Dedifferentiated amniotic fluid mesenchymal stem cell (primary cell): Measurements from ENCODE around the gene KAT6B.

Experiments used
- DNase-seq: peaks from one replicate; pipeline ENCODE4 v3.0.0-alpha.2; 2016; ENCODE audit errors: extremely low spot score

The KAT6B gene

GRCh38 chr10:75014516-75015230, 188.3 kb downstream of the KAT6B start:
- DNase-seq, result no peak

DNA sequence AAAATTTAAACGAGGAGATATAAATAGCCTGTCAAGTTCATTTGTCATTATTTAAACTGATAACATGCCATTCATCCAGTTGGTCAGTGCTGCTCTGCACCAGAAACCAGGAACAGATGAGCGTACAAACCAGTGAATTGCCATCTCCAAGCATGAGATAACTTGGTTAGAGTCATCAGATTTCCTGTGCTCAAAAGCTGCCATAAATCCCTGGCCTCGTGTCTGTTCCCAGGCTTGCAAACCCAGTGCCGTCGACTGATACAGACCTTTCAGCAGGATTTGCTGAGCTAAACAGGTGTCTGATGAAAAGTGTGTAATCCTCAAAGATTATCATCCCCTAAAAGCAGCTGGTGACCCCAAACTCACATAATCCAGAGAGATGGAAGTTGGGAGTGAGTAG, 189.0 kb downstream of the KAT6B start:
- DNase-seq, result no peak

- no peak for DNase-seq
Measured at GRCh38 chr10:75016325-75016724, 189.9 kb downstream of the KAT6B start.

DNA sequence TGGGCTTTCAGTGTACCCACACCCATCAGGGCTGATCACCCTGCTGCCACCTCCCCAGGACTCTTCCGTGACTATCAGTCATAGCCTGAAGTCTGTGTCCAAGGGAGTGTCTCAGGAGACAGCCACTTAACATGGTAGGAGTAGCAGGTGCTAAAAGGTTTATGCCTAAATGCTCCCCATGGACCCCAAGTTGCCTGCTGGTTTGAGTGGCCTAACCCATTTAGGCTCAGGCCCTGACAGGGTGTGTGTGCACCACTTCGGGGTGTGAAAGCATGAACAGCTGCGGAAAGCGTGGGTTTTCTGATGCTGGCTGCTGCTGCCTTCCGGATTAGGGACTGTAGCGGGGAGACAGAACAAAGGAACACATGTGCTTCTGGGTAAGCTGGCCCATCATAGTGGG, 191.9 kb downstream of the KAT6B start:
- no peak for DNase-seq

GRCh38 chr10:75018686-75019307, 192.4 kb downstream of the KAT6B start:
- no peak for DNase-seq

GRCh38 chr10:75019370-75019769, 193.0 kb downstream of the KAT6B start:
- peak; percentile 20 for DNase-seq

GRCh38 chr10:75020168-75020567, 193.8 kb downstream of the KAT6B start:
- DNase-seq, result no peak

- DNase-seq, result no peak
Measured at GRCh38 chr10:75021379-75022249, 195.2 kb downstream of the KAT6B start.

DNA sequence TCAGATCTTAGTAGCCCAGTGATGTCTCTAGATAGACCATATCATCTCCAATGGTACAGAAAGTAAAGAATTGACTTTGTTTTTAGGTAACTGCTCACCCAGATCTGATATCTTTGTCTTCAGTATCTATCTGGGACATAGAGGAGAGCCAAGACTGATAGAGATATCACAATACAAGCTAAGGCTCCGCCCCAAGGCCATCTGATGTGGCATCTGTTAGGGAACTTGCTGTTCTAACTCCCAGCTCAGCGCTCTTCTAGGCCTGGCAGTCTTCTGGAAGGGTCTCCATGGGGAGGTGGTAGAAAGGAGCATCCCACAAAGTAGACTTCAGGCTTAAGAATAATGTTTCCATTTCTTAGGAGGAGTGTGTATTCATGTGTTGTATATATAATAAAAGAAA, 196.7 kb downstream of the KAT6B start:
- no peak for DNase-seq

DNA sequence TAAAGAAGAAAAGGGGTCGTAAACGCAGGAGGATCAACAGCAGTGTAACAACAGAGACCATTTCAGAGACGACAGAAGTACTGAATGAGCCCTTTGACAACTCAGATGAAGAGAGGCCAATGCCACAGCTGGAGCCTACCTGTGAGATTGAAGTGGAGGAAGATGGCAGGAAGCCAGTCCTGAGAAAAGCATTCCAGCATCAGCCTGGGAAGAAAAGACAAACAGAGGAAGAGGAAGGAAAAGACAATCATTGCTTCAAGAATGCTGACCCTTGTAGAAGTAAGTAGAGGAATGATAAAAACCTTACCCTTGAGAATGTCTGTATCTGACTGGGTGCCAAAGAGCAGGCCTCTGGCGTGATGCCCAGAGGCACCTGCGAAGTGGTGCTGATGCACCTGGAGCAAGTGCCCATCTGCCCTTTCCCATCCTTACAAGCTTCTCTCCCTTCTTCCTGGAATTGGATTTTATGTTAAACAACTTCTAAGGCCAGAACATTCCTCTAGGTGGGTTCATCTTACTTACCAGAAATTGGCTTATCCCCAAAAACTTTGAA, 198.6 kb downstream of the KAT6B start:
- no peak for DNase-seq

GRCh38 chr10:75028049-75028448, 201.6 kb downstream of the KAT6B start:
- no peak for DNase-seq

GRCh38 chr10:75028748-75029147, 202.3 kb downstream of the KAT6B start:
- DNase-seq, result no peak

DNA sequence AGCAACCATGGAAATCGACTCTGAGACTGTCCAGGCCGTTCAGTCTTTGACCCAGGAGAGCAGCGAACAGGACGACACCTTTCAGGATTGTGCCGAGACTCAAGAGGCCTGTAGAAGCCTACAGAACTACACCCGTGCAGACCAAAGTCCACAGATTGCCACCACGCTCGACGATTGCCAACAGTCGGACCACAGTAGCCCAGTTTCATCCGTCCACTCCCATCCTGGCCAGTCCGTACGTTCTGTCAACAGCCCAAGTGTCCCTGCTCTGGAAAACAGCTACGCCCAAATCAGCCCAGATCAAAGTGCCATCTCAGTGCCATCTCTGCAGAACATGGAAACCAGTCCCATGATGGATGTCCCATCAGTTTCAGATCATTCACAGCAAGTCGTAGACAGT, 203.0 kb downstream of the KAT6B start:
- no peak for DNase-seq

- DNase-seq, result no peak
Measured at GRCh38 chr10:75029857-75030256, 203.5 kb downstream of the KAT6B start.

- no peak for DNase-seq
Measured at GRCh38 chr10:75030371-75030770, 204.0 kb downstream of the KAT6B start.

DNA sequence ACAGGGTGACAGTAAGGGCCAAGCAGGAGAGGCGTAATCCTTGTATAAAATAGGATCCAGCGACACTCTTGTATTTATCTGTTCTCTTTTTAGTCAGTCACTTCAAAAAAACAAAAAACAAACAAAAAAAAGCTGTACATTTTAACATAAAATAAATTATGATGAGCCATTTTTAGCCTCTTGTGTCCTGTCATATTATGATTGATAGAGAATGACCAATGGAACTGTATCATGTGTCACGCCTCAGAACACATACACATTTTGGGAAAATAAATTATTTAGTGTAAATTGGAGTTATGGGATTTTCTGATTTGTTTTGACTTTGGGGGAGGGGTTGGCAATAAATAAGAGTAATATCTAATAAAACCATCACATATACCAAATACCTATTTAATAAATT, 205.7 kb downstream of the KAT6B start:
- no peak for DNase-seq

GRCh38 chr10:75032813-75033212, 206.4 kb downstream of the KAT6B start:
- DNase-seq, result no peak

DNA sequence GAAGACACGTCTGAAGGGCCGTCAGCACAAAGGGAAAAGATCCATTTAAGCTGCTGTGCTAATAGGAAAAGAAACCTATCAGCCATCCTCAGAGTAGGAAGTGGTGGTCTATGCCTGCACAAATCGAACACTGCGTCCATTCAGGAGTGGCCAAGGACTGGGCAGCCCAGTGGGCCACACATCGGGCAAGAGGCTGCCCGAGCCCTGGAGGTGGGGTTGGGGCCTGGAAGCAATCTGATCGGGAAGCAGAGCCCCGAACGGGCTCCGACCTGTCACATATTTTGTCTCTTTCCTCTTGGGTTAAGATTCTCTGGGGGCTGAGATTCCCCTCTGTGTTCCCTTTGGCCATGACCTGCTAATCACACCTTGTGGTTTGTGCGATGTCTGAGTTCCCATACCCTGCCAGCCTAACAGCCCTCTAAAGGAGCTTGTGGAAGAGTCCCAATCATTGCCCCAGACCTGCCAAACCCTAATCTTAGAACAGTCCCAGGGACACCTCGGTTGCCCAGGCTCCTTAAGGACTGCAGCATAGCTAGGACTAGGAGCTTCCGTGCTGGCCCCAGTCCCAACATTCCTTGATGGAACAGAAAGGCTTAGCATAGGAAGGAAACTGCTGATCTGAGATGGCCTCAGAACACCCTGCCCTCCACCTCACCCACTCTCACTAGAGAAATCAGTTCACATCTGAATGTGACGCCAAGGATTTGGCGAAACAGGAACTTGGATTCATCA, 207.2 kb downstream of the KAT6B start:
- DNase-seq, result no peak

DNA sequence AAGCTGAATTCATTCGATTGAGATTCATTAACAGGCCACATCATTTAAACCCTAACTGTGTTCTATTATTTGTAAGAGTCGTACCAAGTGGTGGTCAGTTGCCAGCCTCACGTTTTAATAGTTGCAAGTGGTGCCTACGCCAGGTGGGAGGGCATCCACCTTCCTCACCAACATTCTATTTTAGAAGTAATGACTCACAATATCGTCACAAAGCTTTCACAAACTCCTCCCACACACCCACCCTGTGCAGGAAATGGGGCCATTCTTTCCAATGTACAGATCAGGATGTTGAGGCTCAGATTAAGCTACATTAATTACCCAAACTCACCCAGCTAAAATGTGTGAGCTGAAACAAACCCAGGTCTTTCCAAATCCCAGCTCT, 207.7 kb downstream of the KAT6B start:
- DNase-seq, result no peak

DNA sequence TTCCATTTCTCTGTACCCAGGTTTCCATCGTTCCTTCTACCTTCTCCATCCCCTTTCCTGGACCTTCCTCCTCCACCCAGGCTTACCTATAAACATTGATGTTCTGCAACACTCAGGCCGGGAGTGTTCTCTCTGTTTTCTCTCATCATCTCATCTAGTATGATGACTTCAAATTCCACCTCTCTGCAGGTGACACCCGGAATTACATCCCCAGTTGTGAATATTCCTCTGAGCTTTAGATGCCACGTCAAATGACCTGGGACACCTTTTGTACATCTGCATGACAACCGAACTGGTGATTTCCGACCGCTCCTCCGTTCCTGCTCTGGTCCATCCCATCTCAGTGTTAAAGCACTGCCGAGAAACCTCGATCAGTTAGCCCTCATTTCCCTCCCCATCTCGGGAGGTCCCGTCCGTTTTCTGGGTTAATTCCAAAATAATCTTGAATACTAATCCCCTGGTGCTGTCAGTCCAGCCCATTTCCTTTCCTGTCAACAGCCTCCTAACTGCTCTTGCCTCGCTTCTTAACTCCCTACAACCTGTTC, 208.4 kb downstream of the KAT6B start:
- DNase-seq, result no peak

- no peak for DNase-seq
Measured at GRCh38 chr10:75035975-75036708, 209.7 kb downstream of the KAT6B start.
